HCT116 (cell line): ENCODE data around the gene PRKCH. TPM values are rescaled to one million over a fixed set of nuclear protein-coding genes. Genes with fewer than 3 reads are reported as not detected.

Source experiments
- ATAC-seq: fragments of 200-7000 bp; cut with Tn5 transposase; 2 replicates; pipeline ENCODE4 v1.9.1; 2020; ENCODE audit warnings: mild to moderate bottlenecking, moderate library complexity
- BruUV-seq: library from RNA; stranded (reverse); fragments of 400-500 nt; replicated peaks from 2 replicates; lab custom pipeline; 2021; lab: Mats Ljungman, UMichigan
- CTCF ChIA-PET: fragments of 300-600 bp; sonication (Branson Sonifier 250); formaldehyde crosslinking; loops from one replicate; lab custom pipeline; 2021; ENCODE audit warnings: antibody characterized with exemption; lab: Charles Lee
- POLR2A ChIA-PET: fragments of 300-600, 350-600 bp; sonication (Branson Sonifier 250); formaldehyde crosslinking; loops from one replicate; lab custom pipeline; 2021; ENCODE audit warnings: antibody characterized with exemption; lab: Charles Lee
- RAD21 ChIA-PET, 2 experiments: fragments of 300-600 bp; sonication (Branson Sonifier 250); formaldehyde crosslinking; loops; one replicate each; lab custom pipeline; 2023; ENCODE audit warnings: low total read pairs in 2 of 2; ENCODE audit not compliant: uncharacterized antibody in 2 of 2, unreplicated experiment in 2 of 2, low non-redundant PET in 1 of 2; lab: Charles Lee
- DNase-seq: peaks from one replicate; pipeline ENCODE4 v3.0.0-alpha.2; 2010; ENCODE audit warnings: low read depth, low spot score
- H2AFZ ChIP-seq: fragments of 200-600 bp; shearing (Covaris generic), sonication (generic); 2 replicates; pipeline ENCODE4 v1.6.1; 2017; ENCODE audit warnings: low read depth, mixed run types, mixed read lengths, antibody characterized with exemption, low read length; ENCODE audit not compliant: poor library complexity, severe bottlenecking
- H3K27ac ChIP-seq: 2 replicates; pipeline ENCODE4 v1.5.1; 2012; ENCODE audit warnings: low read depth, low read length
- H3K27me3 ChIP-seq: fragments of 200-600 bp; sonication (generic); 2 replicates; pipeline ENCODE4 v1.6.1; 2016; ENCODE audit warnings: mixed run types, low read length, mixed read lengths; ENCODE audit not compliant: insufficient read depth
- H3K36me3 ChIP-seq, 2 experiments: fragments of 200-500 bp in 1 of 2; fragments of 200-600 bp in 1 of 2; sonication (Bioruptor generic) in 1 of 2; sonication (generic) in 1 of 2; 2 replicates each; pipeline versions ENCODE4 v1.5.1 to v1.6.1; 2014 to 2016; ENCODE audit warnings: low read length in 2 of 2, inconsistent platforms in 1 of 2, mixed read lengths in 1 of 2, mixed run types in 1 of 2; ENCODE audit not compliant: insufficient read depth in 2 of 2, control insufficient read depth in 1 of 2
- H3K4me1 ChIP-seq, 2 experiments: fragments of 200-600 bp in 1 of 2; sonication (generic) in 1 of 2; 2 replicates each; pipeline versions ENCODE4 v1.5.1 to v1.6.1; 2012 to 2017; ENCODE audit warnings: low read length in 2 of 2, inconsistent platforms in 1 of 2, mild to moderate bottlenecking in 1 of 2, mixed read lengths in 1 of 2, mixed run types in 1 of 2, moderate library complexity in 1 of 2; ENCODE audit not compliant: insufficient read depth in 2 of 2, control insufficient read depth in 1 of 2
- H3K4me2 ChIP-seq: fragments of 200-600 bp; sonication (generic); 2 replicates; pipeline ENCODE4 v1.6.1; 2017; ENCODE audit warnings: mixed run types, low read length, mixed read lengths
- H3K4me3 ChIP-seq, 2 experiments: fragments of 200-600 bp in 1 of 2; sonication (generic) in 1 of 2; replicated peaks in 1 of 2; 2 replicates each; pipeline ENCODE4 v1.5.1; 2011 to 2016; ENCODE audit warnings: low read length in 2 of 2, control low read depth in 1 of 2, low read depth in 1 of 2, mild to moderate bottlenecking in 1 of 2, mixed read lengths in 1 of 2, mixed run types in 1 of 2
- H3K79me2 ChIP-seq: fragments of 200-600 bp; sonication (generic); 2 replicates; pipeline ENCODE4 v1.6.1; 2017; ENCODE audit warnings: mild to moderate bottlenecking, mixed run types, low read length, moderate library complexity, mixed read lengths; ENCODE audit not compliant: insufficient read depth
- H3K9ac ChIP-seq: fragments of 200-600 bp; sonication (generic); 2 replicates; pipeline ENCODE4 v1.6.1; 2016; ENCODE audit warnings: low read length, mixed read lengths
- H3K9me2 ChIP-seq: fragments of 200-600 bp; sonication (generic), shearing (Covaris generic); 2 replicates; pipeline ENCODE4 v1.6.1; 2017; ENCODE audit warnings: mixed run types, mild to moderate bottlenecking, moderate library complexity; ENCODE audit not compliant: insufficient read depth
- H3K9me3 ChIP-seq, 2 experiments: fragments of 200-500 bp in 1 of 2; fragments of 200-600 bp in 1 of 2; sonication (Bioruptor generic) in 1 of 2; sonication (generic) in 1 of 2; 2 replicates each; pipeline ENCODE4 v1.6.1; 2014 to 2017; ENCODE audit warnings: low read length in 2 of 2, mixed read lengths in 2 of 2, inconsistent platforms in 1 of 2, low read depth in 1 of 2, mild to moderate bottlenecking in 1 of 2, mixed run types in 1 of 2, moderate library complexity in 1 of 2; ENCODE audit not compliant: control insufficient read depth in 1 of 2, insufficient read depth in 1 of 2
- H4K20me1 ChIP-seq: fragments of 200-600 bp; sonication (generic), shearing (Covaris generic); 2 replicates; pipeline ENCODE4 v1.6.1; 2017; ENCODE audit warnings: mixed run types, mild to moderate bottlenecking, moderate library complexity; ENCODE audit not compliant: insufficient read depth
- CBX3 ChIP-seq: IDR thresholded peaks from 2 replicates; pipeline ENCODE4 v1.6.1; 2012; ENCODE audit warnings: low read depth
- CEBPB ChIP-seq: IDR thresholded peaks from 2 replicates; pipeline ENCODE4 v1.6.1; 2012; ENCODE audit warnings: low read depth
- CTCF ChIP-seq, 3 experiments: fragments of 200-600 bp in 1 of 3; sonication (generic) in 1 of 3; IDR thresholded peaks in 2 of 3; conservative IDR thresholded peaks in 1 of 3; 2 replicates each; pipeline ENCODE4 v1.5.1; 2012 to 2017; ENCODE audit warnings: low read depth in 2 of 3, low read length in 2 of 3, antibody characterized with exemption in 1 of 3, borderline replicate concordance in 1 of 3, control low read depth in 1 of 3, mild to moderate bottlenecking in 1 of 3, mixed read lengths in 1 of 3, mixed run types in 1 of 3, moderate library complexity in 1 of 3; ENCODE audit not compliant: insufficient read depth in 1 of 3
- EGR1 ChIP-seq: IDR thresholded peaks from 2 replicates; pipeline ENCODE4 v1.6.1; 2012; ENCODE audit warnings: low read depth
- ELF1 ChIP-seq: IDR thresholded peaks from 2 replicates; pipeline ENCODE4 v1.6.1; 2012; ENCODE audit warnings: low read depth, borderline replicate concordance
- EZH2 ChIP-seq: fragments of 200-600 bp; sonication (generic); IDR thresholded peaks from 2 replicates; pipeline ENCODE4 v1.6.1; 2017; ENCODE audit warnings: antibody characterized with exemption, mixed run types
- EZH2phosphoT487 ChIP-seq: fragments of 200-600 bp; IDR thresholded peaks from 2 replicates; pipeline ENCODE4 v1.6.1; 2018; ENCODE audit warnings: antibody characterized with exemption, borderline replicate concordance
- FOSL1 ChIP-seq: IDR thresholded peaks from 2 replicates; pipeline ENCODE4 v1.6.1; 2012; ENCODE audit warnings: low read depth
- JUND ChIP-seq: IDR thresholded peaks from 2 replicates; pipeline ENCODE4 v1.6.1; 2012
- RAD21 ChIP-seq: IDR thresholded peaks from 2 replicates; pipeline ENCODE4 v1.6.1; 2012; ENCODE audit warnings: low read depth, mild to moderate bottlenecking
- REST ChIP-seq: IDR thresholded peaks from 2 replicates; pipeline ENCODE4 v1.6.1; 2012; ENCODE audit warnings: low read depth
- SIN3A ChIP-seq: IDR thresholded peaks from 2 replicates; pipeline ENCODE4 v1.6.1; 2012; ENCODE audit warnings: low read depth
- SP1 ChIP-seq: IDR thresholded peaks from 2 replicates; pipeline ENCODE4 v1.6.1; 2012; ENCODE audit warnings: low read depth
- SRF ChIP-seq: IDR thresholded peaks from 2 replicates; pipeline ENCODE4 v1.6.1; 2012; ENCODE audit warnings: low read depth
- YY1 ChIP-seq: IDR thresholded peaks from 2 replicates; pipeline ENCODE4 v1.6.1; 2011; ENCODE audit warnings: low read length, low read depth, moderate library complexity, mild to moderate bottlenecking; ENCODE audit not compliant: insufficient replicate concordance; ENCODE audit errors: extremely low read depth
- ZNF274 ChIP-seq: fragments of 200-500 bp; sonication (Bioruptor generic); IDR thresholded peaks from 2 replicates; pipeline ENCODE4 v1.6.1; 2014; ENCODE audit warnings: mild to moderate bottlenecking, low read depth, low read length, inconsistent platforms
- intact Hi-C: fragments of 100-400 bp; cut with micrococcal nuclease; formaldehyde crosslinking; loops from 2 replicates; pipeline ENCODE4 v1.10.0; 2022
- total RNA-seq: library from RNA; stranded (reverse); gene quantifications from one replicate; pipeline ENCODE4 v1.2.1, GENCODE V29; 2021; ENCODE audit not compliant: unreplicated experiment
- TF ChIP-seq, protein P1 (sequence below): IDR thresholded peaks from 2 replicates; pipeline ENCODE4 v1.6.1; 2011; ENCODE audit warnings: mild to moderate bottlenecking, low read length, moderate library complexity; ENCODE audit not compliant: insufficient replicate concordance; ENCODE audit errors: extremely low read depth
- TF ChIP-seq, protein P2 (sequence below): IDR thresholded peaks from 2 replicates; pipeline ENCODE4 v1.6.1; 2012
- TF ChIP-seq, protein P3 (sequence below): IDR thresholded peaks from 2 replicates; pipeline ENCODE4 v1.6.1; 2012

The PRKCH gene
- total RNA-seq, 1 experiment from 2014 or later: 16.6 TPM

DNA sequence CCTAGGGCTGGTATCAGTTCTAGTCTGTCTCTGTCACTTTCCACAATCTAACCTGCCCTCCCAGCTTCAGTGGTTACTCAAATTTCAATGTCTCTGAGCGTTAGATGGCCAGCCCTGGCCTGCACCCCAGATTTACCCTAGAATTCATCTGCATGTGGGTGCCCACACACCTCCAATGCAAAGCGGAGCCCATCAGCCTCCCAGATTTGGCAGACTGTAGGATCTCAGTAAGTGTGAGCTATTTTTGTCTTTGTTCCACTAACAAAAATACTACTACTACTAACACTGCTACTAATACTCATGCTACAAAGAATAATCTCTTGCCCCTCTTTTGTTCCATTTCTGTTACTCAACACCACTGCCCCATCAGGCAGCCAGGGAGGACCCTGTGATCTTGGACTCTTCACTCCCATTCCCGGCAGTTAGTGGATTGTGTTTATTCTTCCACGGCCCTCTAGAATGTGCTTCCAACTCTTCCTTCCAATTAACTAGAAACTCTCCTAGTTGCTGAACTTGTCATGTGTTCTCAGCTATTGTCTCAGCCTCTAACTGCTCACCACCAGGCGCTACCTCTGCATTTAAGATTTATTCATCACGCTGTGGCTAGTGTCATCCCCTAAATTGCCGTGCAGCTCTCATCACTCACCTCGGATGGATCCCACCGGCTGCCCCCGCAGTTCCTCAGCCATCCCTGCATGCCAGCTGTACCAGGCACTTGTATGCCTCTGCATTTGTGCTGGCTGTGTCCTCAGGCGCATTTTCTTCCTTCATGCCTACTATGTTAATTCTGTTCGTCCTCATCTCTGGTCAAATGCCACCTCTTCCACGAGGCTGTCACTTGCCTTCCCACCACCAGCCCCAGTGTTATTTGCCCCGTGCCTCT lies 223.3 kb downstream of the PRKCH start:
- no TSS peak for BruUV-seq
- TF ChIP-seq SP1: no peak
- no peak for TF ChIP-seq EZH2phosphoT487
- TF ChIP-seq REST: no peak
- TF ChIP-seq ELF1: no peak
- TF ChIP-seq FOSL1: no peak
- TF ChIP-seq CEBPB: no peak
- TF ChIP-seq YY1: no peak
- TF ChIP-seq SIN3A: no peak
- no peak for TF ChIP-seq EZH2
- no peak for TF ChIP-seq ZNF274
- TF ChIP-seq, protein P1, sequence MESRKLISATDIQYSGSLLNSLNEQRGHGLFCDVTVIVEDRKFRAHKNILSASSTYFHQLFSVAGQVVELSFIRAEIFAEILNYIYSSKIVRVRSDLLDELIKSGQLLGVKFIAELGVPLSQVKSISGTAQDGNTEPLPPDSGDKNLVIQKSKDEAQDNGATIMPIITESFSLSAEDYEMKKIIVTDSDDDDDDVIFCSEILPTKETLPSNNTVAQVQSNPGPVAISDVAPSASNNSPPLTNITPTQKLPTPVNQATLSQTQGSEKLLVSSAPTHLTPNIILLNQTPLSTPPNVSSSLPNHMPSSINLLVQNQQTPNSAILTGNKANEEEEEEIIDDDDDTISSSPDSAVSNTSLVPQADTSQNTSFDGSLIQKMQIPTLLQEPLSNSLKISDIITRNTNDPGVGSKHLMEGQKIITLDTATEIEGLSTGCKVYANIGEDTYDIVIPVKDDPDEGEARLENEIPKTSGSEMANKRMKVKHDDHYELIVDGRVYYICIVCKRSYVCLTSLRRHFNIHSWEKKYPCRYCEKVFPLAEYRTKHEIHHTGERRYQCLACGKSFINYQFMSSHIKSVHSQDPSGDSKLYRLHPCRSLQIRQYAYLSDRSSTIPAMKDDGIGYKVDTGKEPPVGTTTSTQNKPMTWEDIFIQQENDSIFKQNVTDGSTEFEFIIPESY: no peak
- no peak for TF ChIP-seq CTCF (IDR thresholded peaks at IDR 0.05 in 2 of 3, conservative IDR thresholded peaks at IDR 0.05 in 1 of 3; ENCODE audit: borderline replicate concordance in 1 of 3, insufficient read depth in 1 of 3, low read depth in 2 of 3, low read length in 2 of 3)
- TF ChIP-seq CBX3: no peak
- TF ChIP-seq JUND: no peak
- TF ChIP-seq, protein P2, sequence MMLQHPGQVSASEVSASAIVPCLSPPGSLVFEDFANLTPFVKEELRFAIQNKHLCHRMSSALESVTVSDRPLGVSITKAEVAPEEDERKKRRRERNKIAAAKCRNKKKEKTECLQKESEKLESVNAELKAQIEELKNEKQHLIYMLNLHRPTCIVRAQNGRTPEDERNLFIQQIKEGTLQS: no peak
- TF ChIP-seq SRF: no peak
- TF ChIP-seq, protein P3, sequence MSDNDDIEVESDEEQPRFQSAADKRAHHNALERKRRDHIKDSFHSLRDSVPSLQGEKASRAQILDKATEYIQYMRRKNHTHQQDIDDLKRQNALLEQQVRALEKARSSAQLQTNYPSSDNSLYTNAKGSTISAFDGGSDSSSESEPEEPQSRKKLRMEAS: no peak
- TF ChIP-seq EGR1: no peak
- no peak for TF ChIP-seq RAD21
- H3K36me3 ChIP-seq: no peaks in the 10 kb centered on the region
- ChIA-PET RAD21 (no interaction called here), CTCF (no interaction called here), POLR2A (interaction anchor here (0.9 kb wide), 1 partner anchor 9 kb away, joined by 4 read pairs; no protein-coding TSS in a partner anchor)
- no peaks in the 10 kb centered on the region for H4K20me1 ChIP-seq
- no peaks in the 10 kb centered on the region for H3K9me2 ChIP-seq
- H3K79me2 ChIP-seq: no peaks in the 10 kb centered on the region
- peaks cover 5 to 16% of the 10 kb centered on the region in 2 experiments for H3K4me1 ChIP-seq
- H3K9me3 ChIP-seq: no peaks in the 10 kb centered on the region
- no peak overlapping the region for H2AFZ ChIP-seq
- no peak overlapping the region for H3K4me3 ChIP-seq
- no peak overlapping the region for H3K9ac ChIP-seq
- DNase-seq (no peak), ATAC-seq (no peak)
- H3K4me2 ChIP-seq: no peak overlapping the region
- no peaks in the 10 kb centered on the region for H3K27me3 ChIP-seq
- intact Hi-C loops: no loop called here
- no peak overlapping the region for H3K27ac ChIP-seq
